Hepatocyte (in vitro differentiated cells): ENCODE measurements around the gene RIBC2.

Source experiments
- EZH2 ChIP-seq: fragments of 200-600 bp; sonication (generic); IDR thresholded peaks from 2 replicates; pipeline ENCODE4 v1.6.1; 2016; ENCODE audit warnings: antibody characterized with exemption, mild to moderate bottlenecking, borderline replicate concordance
- EZH2phosphoT487 ChIP-seq: fragments of 200-600 bp; sonication (generic); IDR thresholded peaks from one replicate; pipeline ENCODE4 v1.6.1; 2018; ENCODE audit warnings: antibody characterized with exemption, mild to moderate bottlenecking, low read depth, moderate library complexity; ENCODE audit not compliant: unreplicated experiment, severe bottlenecking
- TF ChIP-seq, protein P1 (sequence below): fragments of 200-600 bp; sonication (generic); IDR thresholded peaks from 2 replicates; pipeline ENCODE4 v1.5.1; 2016; ENCODE audit warnings: antibody characterized with exemption, mild to moderate bottlenecking; ENCODE audit not compliant: poor library complexity

DNA sequence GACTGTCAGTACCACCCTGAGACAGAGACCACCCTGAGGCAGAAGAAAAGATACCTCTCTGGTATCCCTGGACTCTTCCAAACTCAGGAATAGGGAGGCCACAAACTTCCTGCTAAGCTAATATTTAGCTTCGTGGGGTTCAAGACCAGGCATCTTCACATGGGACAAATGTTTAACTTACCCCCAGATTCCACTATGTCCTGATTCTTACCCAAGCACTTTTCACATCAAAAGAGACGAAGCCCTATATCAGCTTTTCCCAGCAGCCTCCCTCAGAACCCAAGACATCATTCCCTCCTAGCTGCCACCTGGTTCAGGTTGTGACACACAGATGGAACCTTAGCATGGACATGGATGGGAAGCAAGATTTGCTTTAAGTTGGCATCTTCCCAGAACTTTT, 32.1 kb upstream of the RIBC2 start:
- TF ChIP-seq, protein P1, sequence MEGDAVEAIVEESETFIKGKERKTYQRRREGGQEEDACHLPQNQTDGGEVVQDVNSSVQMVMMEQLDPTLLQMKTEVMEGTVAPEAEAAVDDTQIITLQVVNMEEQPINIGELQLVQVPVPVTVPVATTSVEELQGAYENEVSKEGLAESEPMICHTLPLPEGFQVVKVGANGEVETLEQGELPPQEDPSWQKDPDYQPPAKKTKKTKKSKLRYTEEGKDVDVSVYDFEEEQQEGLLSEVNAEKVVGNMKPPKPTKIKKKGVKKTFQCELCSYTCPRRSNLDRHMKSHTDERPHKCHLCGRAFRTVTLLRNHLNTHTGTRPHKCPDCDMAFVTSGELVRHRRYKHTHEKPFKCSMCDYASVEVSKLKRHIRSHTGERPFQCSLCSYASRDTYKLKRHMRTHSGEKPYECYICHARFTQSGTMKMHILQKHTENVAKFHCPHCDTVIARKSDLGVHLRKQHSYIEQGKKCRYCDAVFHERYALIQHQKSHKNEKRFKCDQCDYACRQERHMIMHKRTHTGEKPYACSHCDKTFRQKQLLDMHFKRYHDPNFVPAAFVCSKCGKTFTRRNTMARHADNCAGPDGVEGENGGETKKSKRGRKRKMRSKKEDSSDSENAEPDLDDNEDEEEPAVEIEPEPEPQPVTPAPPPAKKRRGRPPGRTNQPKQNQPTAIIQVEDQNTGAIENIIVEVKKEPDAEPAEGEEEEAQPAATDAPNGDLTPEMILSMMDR, result no peak
- TF ChIP-seq EZH2 (no peak), EZH2phosphoT487 (no peak)
